ENCODE measurements around the gene MAPKAP1.

DNA sequence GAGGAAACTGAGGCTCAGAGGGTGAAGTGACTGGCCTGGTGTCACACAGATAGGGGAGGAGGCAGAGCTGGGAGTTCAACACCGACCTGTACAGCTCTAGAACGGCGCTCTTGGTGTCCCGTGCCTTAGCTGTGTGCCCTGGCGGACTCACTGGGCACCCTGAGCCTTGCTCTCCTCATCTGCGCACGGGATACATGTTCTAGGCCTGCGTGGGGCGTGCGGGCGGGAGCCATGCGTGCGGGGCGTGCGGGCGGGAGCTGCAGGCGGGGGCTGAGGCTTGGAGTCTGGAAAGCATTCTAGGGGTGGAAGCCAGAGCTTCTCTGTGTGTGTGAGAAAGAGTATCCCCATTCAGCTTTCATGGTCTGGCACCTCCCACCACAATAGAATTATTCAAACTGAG lies 280.1 kb downstream of the MAPKAP1 start:
- TF ChIP-seq POLR2A (IDR thresholded peaks at IDR 0.05), result no peak
- TF ChIP-seq, protein P1, sequence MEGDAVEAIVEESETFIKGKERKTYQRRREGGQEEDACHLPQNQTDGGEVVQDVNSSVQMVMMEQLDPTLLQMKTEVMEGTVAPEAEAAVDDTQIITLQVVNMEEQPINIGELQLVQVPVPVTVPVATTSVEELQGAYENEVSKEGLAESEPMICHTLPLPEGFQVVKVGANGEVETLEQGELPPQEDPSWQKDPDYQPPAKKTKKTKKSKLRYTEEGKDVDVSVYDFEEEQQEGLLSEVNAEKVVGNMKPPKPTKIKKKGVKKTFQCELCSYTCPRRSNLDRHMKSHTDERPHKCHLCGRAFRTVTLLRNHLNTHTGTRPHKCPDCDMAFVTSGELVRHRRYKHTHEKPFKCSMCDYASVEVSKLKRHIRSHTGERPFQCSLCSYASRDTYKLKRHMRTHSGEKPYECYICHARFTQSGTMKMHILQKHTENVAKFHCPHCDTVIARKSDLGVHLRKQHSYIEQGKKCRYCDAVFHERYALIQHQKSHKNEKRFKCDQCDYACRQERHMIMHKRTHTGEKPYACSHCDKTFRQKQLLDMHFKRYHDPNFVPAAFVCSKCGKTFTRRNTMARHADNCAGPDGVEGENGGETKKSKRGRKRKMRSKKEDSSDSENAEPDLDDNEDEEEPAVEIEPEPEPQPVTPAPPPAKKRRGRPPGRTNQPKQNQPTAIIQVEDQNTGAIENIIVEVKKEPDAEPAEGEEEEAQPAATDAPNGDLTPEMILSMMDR (IDR thresholded peaks at IDR 0.05), result no peak
